Neuron (in vitro differentiated cells): ENCODE measurements around the gene KLK2.

Experiments
- H2AFZ ChIP-seq: one replicate; pipeline ENCODE4 v1.6.1; 2013; ENCODE audit warnings: low read depth, mild to moderate bottlenecking, inconsistent platforms, low read length, moderate library complexity
- H3K27me3 ChIP-seq: one replicate; pipeline ENCODE4 v1.6.1; 2013; ENCODE audit warnings: low read length; ENCODE audit not compliant: insufficient read depth
- H3K36me3 ChIP-seq: one replicate; pipeline ENCODE4 v1.6.1; 2013; ENCODE audit warnings: low read length; ENCODE audit not compliant: insufficient read depth
- H3K4me1 ChIP-seq: one replicate; pipeline ENCODE4 v1.6.1; 2013; ENCODE audit warnings: low read length; ENCODE audit not compliant: insufficient read depth
- H3K4me3 ChIP-seq: 2 replicates; pipeline ENCODE4 v1.5.1; 2013; ENCODE audit warnings: mild to moderate bottlenecking, low read length, moderate library complexity
- H3K9me3 ChIP-seq: one replicate; pipeline ENCODE4 v1.6.1; 2013; ENCODE audit warnings: low read length

The KLK2 gene

GRCh38 chr19:50873056-50873455, at the start of gene KLK2:
TSS of gene KLK2 (plus strand) at chr19:50873439. CDS start at chr19:50873474, 35 bp downstream.
- H2AFZ ChIP-seq = no peak within 1 kb of the TSS
- peaks cover 49% of the 10 kb centered on the region for H3K27me3 ChIP-seq
- no peaks in the 10 kb centered on the region for H3K36me3 ChIP-seq
- H3K4me3 ChIP-seq = no peak within 1 kb of the TSS
- no peaks in the 10 kb centered on the region for H3K9me3 ChIP-seq
- no peaks in the 10 kb centered on the region for H3K4me1 ChIP-seq

- Histone ChIP-seq H3K9me3 (no peaks in the 10 kb centered on the region), H3K4me3 (no peak overlapping the region), H3K36me3 (no peaks in the 10 kb centered on the region), H3K27me3 (peaks cover 9% of the 10 kb centered on the region), H2AFZ (no peak overlapping the region), H3K4me1 (no peaks in the 10 kb centered on the region)
Observed at GRCh38 chr19:50826492-50827240, 46.6 kb upstream of the KLK2 start.

GRCh38 chr19:50827476-50827875, 45.8 kb upstream of the KLK2 start:
- H2AFZ ChIP-seq = no peak overlapping the region
- no peaks in the 10 kb centered on the region for H3K36me3 ChIP-seq
- H3K27me3 ChIP-seq = peaks cover 2% of the 10 kb centered on the region
- no peaks in the 10 kb centered on the region for H3K4me1 ChIP-seq
- H3K9me3 ChIP-seq = no peaks in the 10 kb centered on the region
- no peak overlapping the region for H3K4me3 ChIP-seq

GRCh38 chr19:50829801-50830200, 43.4 kb upstream of the KLK2 start:
- Histone ChIP-seq H2AFZ (no peak overlapping the region), H3K36me3 (no peaks in the 10 kb centered on the region), H3K4me3 (no peak overlapping the region)

GRCh38 chr19:50830266-50831025, 42.8 kb upstream of the KLK2 start:
- no peak overlapping the region for H2AFZ ChIP-seq
- H3K4me3 ChIP-seq = no peak overlapping the region
- H3K36me3 ChIP-seq = no peaks in the 10 kb centered on the region
- H3K9me3 ChIP-seq = no peaks in the 10 kb centered on the region
- no peaks in the 10 kb centered on the region for H3K4me1 ChIP-seq
- peaks cover 7% of the 10 kb centered on the region for H3K27me3 ChIP-seq

More at GRCh38 chr19:50829801-50830200, 43.4 kb upstream of the KLK2 start:
- Histone ChIP-seq H3K4me1 (no peaks in the 10 kb centered on the region), H3K27me3 (peaks cover under 1% of the 10 kb centered on the region), H3K9me3 (no peaks in the 10 kb centered on the region)

GRCh38 chr19:50831026-50831396, 42.2 kb upstream of the KLK2 start:
- H3K27me3 ChIP-seq = peaks cover 13% of the 10 kb centered on the region
- no peaks in the 10 kb centered on the region for H3K9me3 ChIP-seq
- H2AFZ ChIP-seq = no peak overlapping the region
- H3K36me3 ChIP-seq = no peaks in the 10 kb centered on the region
- H3K4me1 ChIP-seq = no peaks in the 10 kb centered on the region
- H3K4me3 ChIP-seq = no peak overlapping the region

GRCh38 chr19:50832666-50833065, 40.6 kb upstream of the KLK2 start:
- Histone ChIP-seq H3K4me3 (no peak overlapping the region), H3K27me3 (peaks cover 22% of the 10 kb centered on the region)

GRCh38 chr19:50833117-50833801, 40.0 kb upstream of the KLK2 start, which contains the start of gene KLK15:
TSS of gene KLK15 (minus strand) at chr19:50833574. CDS start at chr19:50831492, 2,082 bp downstream.
- no peak within 1 kb of the TSS for H3K4me3 ChIP-seq
- no peaks in the 10 kb centered on the region for H3K9me3 ChIP-seq
- no peak within 1 kb of the TSS for H2AFZ ChIP-seq
- H3K4me1 ChIP-seq = no peaks in the 10 kb centered on the region
- H3K27me3 ChIP-seq = peaks cover 22% of the 10 kb centered on the region
- H3K36me3 ChIP-seq = no peaks in the 10 kb centered on the region

More at GRCh38 chr19:50832666-50833065, 40.6 kb upstream of the KLK2 start:
- Histone ChIP-seq H2AFZ (no peak overlapping the region), H3K9me3 (no peaks in the 10 kb centered on the region), H3K36me3 (no peaks in the 10 kb centered on the region), H3K4me1 (no peaks in the 10 kb centered on the region)

GRCh38 chr19:50833802-50834167, 39.5 kb upstream of the KLK2 start:
- H3K27me3 ChIP-seq = peaks cover 22% of the 10 kb centered on the region
- no peak overlapping the region for H2AFZ ChIP-seq
- no peaks in the 10 kb centered on the region for H3K4me1 ChIP-seq
- H3K36me3 ChIP-seq = no peaks in the 10 kb centered on the region
- H3K4me3 ChIP-seq = no peak overlapping the region
- H3K9me3 ChIP-seq = no peaks in the 10 kb centered on the region

GRCh38 chr19:50835103-50835784, 38.0 kb upstream of the KLK2 start:
- Histone ChIP-seq H3K4me3 (peak overlapping the region; percentile 52), H3K4me1 (no peaks in the 10 kb centered on the region), H3K36me3 (no peaks in the 10 kb centered on the region), H3K9me3 (no peaks in the 10 kb centered on the region), H2AFZ (peak overlapping the region; percentile 41), H3K27me3 (peaks cover 22% of the 10 kb centered on the region)

GRCh38 chr19:50835785-50836542, 37.3 kb upstream of the KLK2 start:
- no peaks in the 10 kb centered on the region for H3K9me3 ChIP-seq
- peak overlapping the region; percentile 52 for H3K4me3 ChIP-seq
- peak overlapping the region; percentile 41 for H2AFZ ChIP-seq
- H3K27me3 ChIP-seq = peaks cover 22% of the 10 kb centered on the region
- no peaks in the 10 kb centered on the region for H3K36me3 ChIP-seq
- H3K4me1 ChIP-seq = no peaks in the 10 kb centered on the region

GRCh38 chr19:50836543-50837195, 36.6 kb upstream of the KLK2 start:
- Histone ChIP-seq H3K4me3 (no peak overlapping the region), H3K4me1 (no peaks in the 10 kb centered on the region), H3K27me3 (peaks cover 22% of the 10 kb centered on the region)

More at GRCh38 chr19:50836543-50837195, 36.6 kb upstream of the KLK2 start:
- Histone ChIP-seq H2AFZ (peak overlapping the region; percentile 41), H3K36me3 (no peaks in the 10 kb centered on the region), H3K9me3 (no peaks in the 10 kb centered on the region)
